ENCODE data around the gene STARD9. TPM values are rescaled to one million over a fixed set of nuclear protein-coding genes. Genes with fewer than 3 reads are reported as not detected.

The STARD9 gene
- total and polyA plus RNA-seq, 2 of the 4 experiments (the other 2 are of a cell fraction): 2.0 to 3.2 TPM

GRCh38 chr15:42725331-42725903, 150.0 kb downstream of the STARD9 start:
- no peaks in the 10 kb centered on the region; the same call in 1 of the 2 replicates for H4K20me1 ChIP-seq (ENCODE audit: insufficient read depth, low read length)
- BruUV-seq (replicated peaks): no TSS peak
- no peak overlapping the region for H2AK5ac ChIP-seq (ENCODE audit: low read depth, low read length)
- no peak overlapping the region for H3K27ac ChIP-seq (ENCODE audit: insufficient read depth, low read length)
- no peak overlapping the region for H3K18ac ChIP-seq (ENCODE audit: low read depth, low read length)
- no peak overlapping the region for H2BK15ac ChIP-seq (ENCODE audit: low read depth, low read length)
- 100% methylated on average over 2 of the region's 12 CpGs; no CpG with 5 or more reads in 1 of the 2 experiments for WGBS, 2 experiments (ENCODE audit: extremely low coverage in 2 of 2, insufficient read length in 1 of 2)
- no peak overlapping the region for H2BK20ac ChIP-seq (ENCODE audit: low read depth, low read length)
- H3K23ac ChIP-seq (ENCODE audit: low read depth, low read length): no peak overlapping the region
- no peaks in the 10 kb centered on the region for H3K9me1 ChIP-seq (ENCODE audit: insufficient read depth, low read length)
- no peak overlapping the region for H2BK5ac ChIP-seq (ENCODE audit: low read depth, low read length, poor library complexity, severe bottlenecking)
- H3K56ac ChIP-seq (ENCODE audit: extremely low read depth, insufficient read depth, low read length): no peak overlapping the region
- H3K4me1 ChIP-seq (ENCODE audit: control insufficient read depth, insufficient read depth, low read length): no peaks in the 10 kb centered on the region
- no peak overlapping the region for H3K4me2 ChIP-seq (ENCODE audit: low read depth, low read length)
- ATAC-seq (ENCODE audit: low read depth): no peak; the same call in 1 of the 2 replicates
- H3K27me3 ChIP-seq (ENCODE audit: control insufficient read depth, insufficient read depth, low read length): no peaks in the 10 kb centered on the region
- H3K9ac ChIP-seq (ENCODE audit: low read depth, low read length): no peak overlapping the region
- no peak overlapping the region for H4K91ac ChIP-seq (ENCODE audit: insufficient read depth, low read depth, low read length)
- H2AK9ac ChIP-seq (replicated peaks; ENCODE audit: low read depth, low read length, poor library complexity): no peak overlapping the region
- POLR2A ChIA-PET (ENCODE audit: unreplicated experiment): no interaction called here
- DNase-seq: no peak
- H4K5ac ChIP-seq (ENCODE audit: low read depth, low read length): no peak overlapping the region
- no peaks in the 10 kb centered on the region for H3K9me3 ChIP-seq (ENCODE audit: control insufficient read depth, insufficient read depth, low read length)
- TF ChIP-seq RFX5 (IDR thresholded peaks at IDR 0.05; ENCODE audit: low read depth, low read length) (no peak), ELK1 (IDR thresholded peaks at IDR 0.05; ENCODE audit: borderline replicate concordance, low read depth, low read length) (no peak), POLR2A (IDR thresholded peaks at IDR 0.05; ENCODE audit: low read depth, low read length) (no peak), FOS (IDR thresholded peaks at IDR 0.05; ENCODE audit: low read depth, low read length) (no peak), MAFK (IDR thresholded peaks at IDR 0.05; ENCODE audit: low read depth, low read length) (no peak), SMC3 (IDR thresholded peaks at IDR 0.05; ENCODE audit: low read depth, low read length) (no peak), RAD21 (IDR thresholded peaks at IDR 0.05; ENCODE audit: low read length) (no peak), RCOR1 (IDR thresholded peaks at IDR 0.05; ENCODE audit: insufficient replicate concordance, low read length) (no peak), BHLHE40 (IDR thresholded peaks at IDR 0.05; ENCODE audit: low read depth, low read length) (no peak), CTCF (conservative IDR thresholded peaks at IDR 0.05; ENCODE audit: low read depth, low read length) (no peak), MAZ (IDR thresholded peaks at IDR 0.05; ENCODE audit: borderline replicate concordance, low read depth, low read length) (no peak), CHD1 (IDR thresholded peaks at IDR 0.05; ENCODE audit: low read depth, low read length) (no peak), NFE2L2 (IDR thresholded peaks at IDR 0.05; ENCODE audit: low read depth, low read length) (no peak)
- H3K4me3 ChIP-seq (ENCODE audit: insufficient read depth, low read depth, low read length): no peak overlapping the region
- H3K79me1 ChIP-seq (ENCODE audit: low read depth in 1 of 2, low read length in 2 of 2): peaks cover 0 to 9% of the 10 kb centered on the region in 2 experiments; a peak in 1 of 4 replicates
- intact Hi-C loops (cut with micrococcal nuclease) (no loop called here), in situ Hi-C loops (cut with MboI; ENCODE audit: low sequenced_read_pairs) (no loop called here), dilution Hi-C loops (cut with HindIII; ENCODE audit: low sequenced_read_pairs, unreplicated experiment) (no loop called here)
- H3K14ac ChIP-seq (replicated peaks; ENCODE audit: low read depth, low read length): no peak overlapping the region
- H3K36me3 ChIP-seq (ENCODE audit: control insufficient read depth, insufficient read depth, low read length): peaks cover 66% of the 10 kb centered on the region
- H3K4ac ChIP-seq (ENCODE audit: low read depth, low read length): no peak overlapping the region
- no peak overlapping the region for H4K8ac ChIP-seq (ENCODE audit: low read depth in 2 of 2, low read length in 2 of 2)
- H2AFZ ChIP-seq (replicated peaks; ENCODE audit: low read length, poor library complexity): no peak overlapping the region
- H2BK120ac ChIP-seq (ENCODE audit: low read depth, low read length): no peak overlapping the region
- CTCF ChIA-PET: no interaction called here

Measured in IMR-90 (cell line).